ENCODE results near the gene EPS15. TPM values are rescaled to one million over a fixed set of nuclear protein-coding genes. Genes with fewer than 3 reads are reported as not detected.
A peak's percentile ranks its signal among the peaks of the same experiment; 100 is the strongest.
"Not testable (repeated sequence)": the region's sequence is repeated elsewhere in the genome, so short reads cannot be mapped to it uniquely, and the experiment has no call there.

EPS15 gene
- total RNA-seq, 1 donor from 2014 or later = 72.5 TPM

GRCh38 chr1:51549901-51550300 is 30.8 kb upstream of the EPS15 start:
- no peak for ATAC-seq (ENCODE audit: poor library complexity)
- intact Hi-C loops (cut with DNase I) = no loop called here
- DNase-seq = no peak

GRCh38 chr1:51549016-51549619 is 30.1 kb upstream of the EPS15 start:
- DNase-seq = no peak
- intact Hi-C loops (cut with DNase I) = no loop called here
- ATAC-seq (ENCODE audit: poor library complexity) = peak; percentile 67

DNA sequence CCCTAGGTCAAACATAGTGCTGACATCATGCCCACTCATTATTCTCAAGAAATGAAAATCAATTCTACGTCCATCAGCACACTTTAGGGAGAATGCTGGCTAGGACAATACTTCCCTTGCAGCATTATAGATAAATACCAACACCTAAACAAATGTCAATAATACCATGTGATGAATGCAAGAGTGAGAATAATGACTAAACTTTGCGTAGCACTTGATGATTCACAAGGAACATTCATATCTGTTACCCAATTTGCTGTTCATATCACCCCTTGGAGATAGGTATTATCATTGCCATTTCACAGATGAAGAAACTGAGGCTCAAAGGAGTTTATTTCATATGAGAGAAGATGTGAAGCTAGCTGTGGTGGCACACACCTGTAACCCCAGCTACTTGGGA is 24.8 kb upstream of the EPS15 start:
- ATAC-seq (ENCODE audit: poor library complexity) = no peak
- DNase-seq = no peak
- intact Hi-C loops (cut with DNase I) = no loop called here

GRCh38 chr1:51542158-51542953 is 23.3 kb upstream of the EPS15 start:
- intact Hi-C loops (cut with DNase I) = no loop called here
- ATAC-seq (ENCODE audit: poor library complexity) = no peak
- no peak for DNase-seq

DNA sequence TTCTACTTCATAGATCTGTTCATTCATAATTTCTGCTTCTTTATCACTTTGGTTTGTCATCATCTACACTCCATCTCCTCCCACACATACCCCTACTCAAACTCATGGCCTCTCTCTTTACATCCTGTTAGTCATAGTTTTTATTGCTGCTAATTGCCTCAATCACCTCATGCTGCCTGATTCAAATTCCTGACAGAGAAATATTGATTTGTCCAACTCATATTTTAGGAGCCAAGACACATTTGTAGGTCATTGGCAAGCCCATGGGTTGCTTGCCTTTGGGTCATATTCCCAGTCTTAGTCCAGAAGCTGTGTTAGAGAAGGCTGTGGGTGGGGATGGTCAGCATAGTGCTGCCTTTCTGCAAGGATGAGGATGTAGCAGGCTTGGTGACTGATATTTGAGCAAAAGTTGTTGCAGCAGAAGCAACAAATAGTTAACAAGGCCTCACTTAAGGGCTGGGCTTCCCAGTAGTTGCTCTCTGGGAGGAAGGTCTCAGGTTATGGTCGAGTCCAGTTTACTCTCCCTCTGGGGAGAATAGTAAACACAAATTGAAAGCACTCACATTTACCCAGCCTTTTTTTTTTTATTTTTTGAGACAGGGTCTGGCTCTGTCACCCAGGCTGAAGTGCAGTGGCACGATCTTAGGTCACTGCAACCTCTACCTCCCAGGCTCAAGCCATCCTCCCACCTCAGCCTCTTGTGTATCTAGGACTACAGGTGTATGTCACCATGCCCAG is 22.4 kb upstream of the EPS15 start:
- intact Hi-C loops (cut with DNase I) = no loop called here
- ATAC-seq (ENCODE audit: poor library complexity) (no peak), DNase-seq (no peak)

DNA sequence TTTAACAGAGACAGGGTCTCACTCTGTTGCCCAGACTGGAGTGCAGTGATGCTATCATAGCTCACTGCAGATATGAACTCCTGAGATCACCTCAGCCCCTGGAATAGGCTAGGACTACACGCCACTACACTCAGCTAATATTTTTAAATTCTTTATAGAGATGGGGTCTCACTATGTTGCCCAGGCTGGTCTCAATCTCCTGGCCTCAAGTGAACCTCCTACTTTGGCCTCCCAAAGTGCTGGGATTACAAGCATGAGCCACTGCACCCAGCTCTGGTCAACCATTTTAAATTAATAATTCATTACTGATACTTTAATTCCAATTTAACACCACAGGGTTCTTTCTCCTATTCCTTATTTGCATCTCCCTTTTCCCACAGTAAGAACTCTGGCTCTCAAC is 18.5 kb upstream of the EPS15 start:
- ATAC-seq (ENCODE audit: poor library complexity) (no peak), DNase-seq (no peak)
- intact Hi-C loops (cut with DNase I) = no loop called here

DNA sequence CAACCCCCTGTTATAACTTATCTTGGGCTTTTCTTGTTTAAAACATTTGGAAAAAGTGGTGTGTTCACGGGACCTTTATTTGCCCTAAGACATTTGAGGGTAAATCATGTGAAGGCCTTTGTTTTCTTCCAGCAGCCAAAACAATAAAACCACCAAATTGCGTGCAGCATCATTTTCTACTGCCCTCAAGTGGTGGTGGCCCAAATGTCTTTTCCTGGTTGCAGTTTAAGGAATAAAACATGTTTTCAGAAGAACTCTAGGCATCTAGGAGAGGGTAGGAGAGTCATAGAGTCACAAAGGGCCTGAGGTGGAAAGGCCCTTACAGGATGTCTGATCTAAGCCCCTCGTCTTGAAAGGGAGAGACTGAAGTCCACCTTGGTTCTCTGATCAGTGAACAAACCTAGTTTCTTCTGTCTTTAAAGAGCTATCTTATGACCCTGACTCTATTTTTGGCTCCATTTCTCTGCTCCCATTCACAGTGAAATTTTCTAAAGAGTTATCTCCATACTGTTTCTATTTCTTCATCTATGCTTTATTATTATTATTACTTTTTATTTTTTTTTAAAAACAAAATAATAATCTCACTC is 16.0 kb upstream of the EPS15 start:
- intact Hi-C loops (cut with DNase I) = no loop called here
- ATAC-seq (ENCODE audit: poor library complexity) = peak; percentile 83
- DNase-seq = no peak

DNA sequence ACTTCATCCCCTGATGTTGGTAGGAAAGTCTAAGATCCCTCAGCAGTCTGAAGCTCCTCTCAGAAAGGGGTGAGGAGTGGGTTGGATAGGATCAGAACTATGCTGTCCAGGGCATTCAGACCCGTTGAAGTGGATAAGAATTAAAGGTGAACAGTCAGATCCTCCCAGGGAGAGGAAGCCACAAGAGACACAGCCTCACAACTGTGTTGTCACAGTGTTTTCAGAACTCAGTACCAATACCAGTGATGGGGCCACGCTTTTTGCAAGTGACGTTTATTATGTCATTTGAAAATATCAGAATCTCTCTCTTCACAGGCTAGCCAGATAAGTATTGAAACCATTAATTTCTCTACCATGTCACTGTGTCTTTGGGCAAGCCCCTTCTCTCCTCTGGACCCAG is 15.4 kb upstream of the EPS15 start:
- intact Hi-C loops (cut with DNase I) = no loop called here
- peak; percentile 43 for ATAC-seq (ENCODE audit: poor library complexity)

GRCh38 chr1:51532853-51533252 is 13.8 kb upstream of the EPS15 start:
- no peak for ATAC-seq (ENCODE audit: poor library complexity)
- intact Hi-C loops (cut with DNase I) = no loop called here
- DNase-seq = no peak

More for the DNA sequence above, 15.4 kb upstream of the EPS15 start:
- no peak for DNase-seq

GRCh38 chr1:51530447-51530846 is 11.4 kb upstream of the EPS15 start:
- intact Hi-C loops (cut with DNase I); DNase-seq; ATAC-seq (ENCODE audit: poor library complexity): not testable (repeated sequence)

DNA sequence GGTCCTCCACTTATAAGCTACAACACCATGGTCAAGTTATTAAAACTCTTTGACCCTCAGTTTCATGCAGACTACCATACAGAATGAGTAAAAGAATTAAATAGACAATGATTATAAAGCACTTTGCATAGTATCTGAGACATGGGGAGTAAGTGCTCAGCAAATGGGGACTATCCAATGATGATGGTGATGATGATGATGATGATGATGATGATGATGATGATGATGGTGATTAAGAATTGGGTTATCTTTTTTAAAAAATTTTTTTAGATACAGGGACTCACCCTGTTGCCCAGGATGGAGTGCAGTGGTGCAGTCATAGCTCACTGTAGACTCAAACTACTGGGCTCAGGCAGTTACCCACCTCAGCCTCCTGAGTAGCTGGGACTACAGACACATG is 8.1 kb upstream of the EPS15 start:
- DNase-seq (no peak), ATAC-seq (ENCODE audit: poor library complexity) (no peak)
- intact Hi-C loops (cut with DNase I) = no loop called here

DNA sequence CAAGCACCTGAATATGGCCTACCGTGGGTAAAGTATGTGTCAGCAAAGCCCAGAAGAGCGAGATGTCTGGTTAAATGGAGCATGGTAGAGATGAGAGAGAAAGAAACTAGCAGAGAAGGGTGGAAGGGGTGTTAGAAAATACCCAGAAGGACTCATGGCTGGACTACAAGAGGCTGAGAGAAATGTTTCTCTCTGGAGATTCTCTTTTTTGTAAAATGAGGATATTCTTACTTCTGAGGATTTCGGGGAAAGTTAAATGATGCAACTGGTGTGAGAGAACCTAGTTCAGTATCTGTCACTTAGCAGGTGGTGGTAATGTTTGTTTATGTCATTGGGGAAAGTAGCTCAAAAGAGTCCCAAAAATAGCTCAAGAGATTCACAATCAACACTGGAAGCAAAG is 7.2 kb upstream of the EPS15 start:
- intact Hi-C loops (cut with DNase I) = no loop called here

GRCh38 chr1:51525295-51525694 is 6.2 kb upstream of the EPS15 start:
- ATAC-seq (ENCODE audit: poor library complexity) = no peak
- intact Hi-C loops (cut with DNase I) = no loop called here
- no peak for DNase-seq

More for the DNA sequence above, 7.2 kb upstream of the EPS15 start:
- ATAC-seq (ENCODE audit: poor library complexity) (no peak), DNase-seq (no peak)

GRCh38 chr1:51524817-51525216 is 5.8 kb upstream of the EPS15 start:
- DNase-seq (no peak), ATAC-seq (ENCODE audit: poor library complexity) (no peak)
- intact Hi-C loops (cut with DNase I) = no loop called here

- DNase-seq (no peak), ATAC-seq (ENCODE audit: poor library complexity) (no peak)
- intact Hi-C loops (cut with DNase I) = no loop called here
Observed at GRCh38 chr1:51523931-51524330, 4.9 kb upstream of the EPS15 start.

- no peak for DNase-seq
- intact Hi-C loops (cut with DNase I) = no loop called here
- ATAC-seq (ENCODE audit: poor library complexity) = no peak
Observed at GRCh38 chr1:51520700-51521248, 1.7 kb upstream of the EPS15 start.

DNA sequence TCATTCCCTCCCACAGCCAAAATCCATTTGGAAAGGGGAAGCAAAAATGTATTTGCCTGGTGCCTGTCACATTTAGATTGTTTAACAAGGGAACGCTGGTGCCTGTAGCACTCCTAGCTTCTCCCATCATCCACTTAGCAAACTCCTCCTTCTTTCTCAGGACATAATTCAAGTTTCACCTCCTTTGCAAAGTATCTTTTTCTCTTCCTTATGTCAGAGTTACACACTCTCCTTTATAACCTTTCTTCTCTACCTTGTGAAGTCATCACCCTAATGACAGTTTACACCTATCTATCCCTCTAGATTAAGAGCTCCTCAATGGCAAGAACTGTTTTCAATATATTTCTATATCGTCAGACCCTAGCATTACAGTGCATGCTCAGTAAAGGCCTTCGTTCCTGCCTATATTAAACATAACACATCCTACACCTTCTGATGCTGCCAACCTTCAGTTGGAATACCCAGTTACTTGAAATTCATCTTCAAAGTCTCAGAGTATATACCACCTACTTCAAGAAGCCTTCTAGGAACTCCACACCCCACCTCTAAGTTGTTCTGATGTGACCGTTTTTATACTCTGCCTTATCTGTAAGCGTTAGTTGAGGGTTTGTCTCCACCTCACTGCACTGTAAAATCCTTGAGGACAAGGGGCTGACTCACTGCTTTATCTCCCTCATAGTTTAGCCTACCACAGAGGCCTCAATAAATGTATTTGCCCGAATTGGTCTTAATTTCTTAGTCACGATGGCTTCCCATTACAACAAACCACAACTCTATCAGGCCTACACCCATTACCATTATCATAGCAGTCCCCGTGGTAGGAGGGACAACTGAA is 1.0 kb upstream of the EPS15 start:
- intact Hi-C loops (cut with DNase I) = loop anchor here (5.0 kb wide), 1 partner anchor 98 kb away; no protein-coding TSS in a partner anchor
- DNase-seq = no peak
- ATAC-seq (ENCODE audit: poor library complexity) = no peak

DNA sequence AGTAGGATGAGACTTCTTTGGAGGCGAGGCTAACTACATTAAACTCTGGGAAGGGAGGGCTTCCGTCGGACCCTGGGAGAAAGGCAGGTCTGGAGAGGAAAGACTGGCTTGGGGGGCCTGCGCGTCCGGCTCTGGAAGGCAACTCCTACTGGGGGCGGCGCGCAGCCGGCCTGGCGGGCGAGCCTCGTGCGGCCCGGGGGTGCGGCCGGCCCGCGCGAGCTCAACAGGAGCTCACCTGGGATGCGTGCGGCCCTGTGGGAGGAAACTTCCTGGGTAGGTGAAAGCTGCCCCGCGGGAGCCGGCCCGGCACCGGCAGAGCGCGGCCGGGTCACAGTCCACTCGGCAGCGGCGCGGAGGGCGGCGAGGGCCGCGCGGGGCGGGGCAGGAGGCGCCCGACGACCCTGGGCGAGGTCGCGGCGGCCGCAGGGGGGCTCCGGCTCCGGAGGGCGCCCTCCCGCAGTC is 449 bp downstream of the EPS15 start:
- ATAC-seq (ENCODE audit: poor library complexity) = peak; percentile 62
- DNase-seq = peak; percentile 68
- intact Hi-C loops (cut with DNase I) = loop anchor here (5.0 kb wide), 1 partner anchor 96 kb away; no protein-coding TSS in a partner anchor
